ENCODE data around the gene AIMP1. TPM values are rescaled to one million over a fixed set of nuclear protein-coding genes. Genes with fewer than 3 reads are reported as not detected.

The AIMP1 gene
- total RNA-seq (28.3 and 33.7 TPM in 2 replicates), polyA plus RNA-seq (53.7 and 56.6 TPM in 2 replicates)

DNA sequence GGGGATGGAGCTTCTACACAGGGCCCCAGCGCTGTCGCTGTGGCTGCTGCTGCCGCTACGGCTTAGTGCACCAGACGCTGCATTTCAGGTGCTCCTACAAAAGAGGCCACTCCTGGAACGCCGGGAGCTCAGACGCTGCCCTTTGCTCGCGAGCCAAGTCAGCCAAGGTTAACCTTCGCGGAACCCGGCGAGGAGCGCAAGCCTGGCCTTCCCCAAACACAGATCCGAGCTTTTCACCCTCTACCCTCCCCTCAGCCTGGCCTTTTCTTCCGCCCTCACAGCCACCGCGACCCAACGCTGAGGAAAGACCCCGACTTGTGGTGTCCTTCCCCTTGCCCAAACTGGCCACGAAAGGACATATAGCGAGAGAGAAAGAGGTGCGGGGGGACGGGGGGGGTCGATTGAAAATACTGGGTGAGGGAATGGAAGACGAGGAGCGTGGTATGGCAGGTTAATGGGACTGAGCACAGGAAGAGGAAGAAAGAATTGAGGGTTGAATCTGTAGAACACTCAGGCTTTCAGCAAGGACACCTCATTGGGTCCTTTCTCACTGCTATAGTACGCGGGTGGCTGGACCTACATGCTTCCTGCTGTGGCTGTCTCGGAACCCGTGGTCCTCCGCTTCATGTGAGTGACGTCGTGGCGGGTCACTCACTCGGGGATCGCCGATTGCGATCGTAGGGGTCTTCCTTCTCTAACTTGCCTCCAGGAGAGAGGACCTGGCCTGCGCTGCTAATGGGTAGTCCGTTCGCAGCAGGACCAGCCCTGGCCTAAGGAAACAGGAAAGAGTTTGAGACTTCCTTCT, at the start of gene AIMP1, which contains the start of gene TBCK:
Gene AIMP1, plus strand, starts transcription at position 583 of the 805 bp plus-strand sequence. CDS start 8,460 bp downstream, outside the sequence.
Gene TBCK, minus strand, starts transcription at position 242 of the 805 bp plus-strand sequence. CDS start 7,249 bp downstream, outside the sequence.
- TF ChIP-seq, protein P1, sequence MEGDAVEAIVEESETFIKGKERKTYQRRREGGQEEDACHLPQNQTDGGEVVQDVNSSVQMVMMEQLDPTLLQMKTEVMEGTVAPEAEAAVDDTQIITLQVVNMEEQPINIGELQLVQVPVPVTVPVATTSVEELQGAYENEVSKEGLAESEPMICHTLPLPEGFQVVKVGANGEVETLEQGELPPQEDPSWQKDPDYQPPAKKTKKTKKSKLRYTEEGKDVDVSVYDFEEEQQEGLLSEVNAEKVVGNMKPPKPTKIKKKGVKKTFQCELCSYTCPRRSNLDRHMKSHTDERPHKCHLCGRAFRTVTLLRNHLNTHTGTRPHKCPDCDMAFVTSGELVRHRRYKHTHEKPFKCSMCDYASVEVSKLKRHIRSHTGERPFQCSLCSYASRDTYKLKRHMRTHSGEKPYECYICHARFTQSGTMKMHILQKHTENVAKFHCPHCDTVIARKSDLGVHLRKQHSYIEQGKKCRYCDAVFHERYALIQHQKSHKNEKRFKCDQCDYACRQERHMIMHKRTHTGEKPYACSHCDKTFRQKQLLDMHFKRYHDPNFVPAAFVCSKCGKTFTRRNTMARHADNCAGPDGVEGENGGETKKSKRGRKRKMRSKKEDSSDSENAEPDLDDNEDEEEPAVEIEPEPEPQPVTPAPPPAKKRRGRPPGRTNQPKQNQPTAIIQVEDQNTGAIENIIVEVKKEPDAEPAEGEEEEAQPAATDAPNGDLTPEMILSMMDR (IDR thresholded peaks at IDR 0.05; ENCODE audit: poor library complexity), result no peak
- TF ChIP-seq EZH2 (IDR thresholded peaks at IDR 0.05; ENCODE audit: borderline replicate concordance), result no peak
- TF ChIP-seq EZH2phosphoT487 (IDR thresholded peaks at IDR 0.05; ENCODE audit: low read depth, severe bottlenecking, unreplicated experiment), result no peak
- peaks cover 87% of the 10 kb centered on the region for H3K79me2 ChIP-seq
- H3K9me2 ChIP-seq (replicated peaks; ENCODE audit: insufficient read depth), result no peaks in the 10 kb centered on the region
- peak within 1 kb of the TSS; percentile 89 for H3K4me2 ChIP-seq
- peaks cover 10% of the 10 kb centered on the region for H3K4me1 ChIP-seq (ENCODE audit: insufficient read depth)
- whole genome bisulfite sequencing (ENCODE audit: low lambda C conversion rate, missing lambda C conversion rate), result 1% methylated on average over 43 of the region's 44 CpGs
- peak; percentile 93 for DNase-seq (ENCODE audit: low spot score)
- no peaks in the 10 kb centered on the region for H3K36me3 ChIP-seq (replicated peaks; ENCODE audit: insufficient read depth, low read depth)
- H3K27me3 ChIP-seq, result no peaks in the 10 kb centered on the region
- H2AFZ ChIP-seq, result peak within 1 kb of the TSS; percentile 73
- H4K20me1 ChIP-seq (ENCODE audit: insufficient read depth, poor library complexity, severe bottlenecking), result peaks cover 2% of the 10 kb centered on the region
- H3K4me3 ChIP-seq, result peak within 1 kb of the TSS; percentile 74
- H3K27ac ChIP-seq, result peak within 1 kb of the TSS; percentile 99
- no peaks in the 10 kb centered on the region for H3K9me3 ChIP-seq (ENCODE audit: low read depth)

DNA sequence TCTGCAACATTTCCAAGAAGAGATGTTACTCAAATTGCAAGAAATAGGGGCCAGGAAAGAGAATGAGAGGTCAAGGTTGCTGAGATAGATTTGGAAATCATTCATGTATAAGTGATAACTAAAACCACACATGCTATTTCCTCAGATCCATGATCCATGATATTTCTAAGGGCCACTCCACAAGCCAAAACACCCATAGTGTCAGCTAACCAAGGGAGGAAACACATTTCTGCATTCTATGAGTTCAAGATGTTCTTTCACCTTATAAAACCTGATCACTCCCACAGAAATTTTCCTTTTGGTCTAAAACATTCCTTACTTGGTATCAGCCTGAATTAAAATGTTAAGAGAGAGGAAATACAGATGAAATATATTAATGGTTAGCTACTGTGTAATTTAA, 47.6 kb upstream of the AIMP1 start:
- Histone ChIP-seq H3K9me2 (replicated peaks; ENCODE audit: insufficient read depth) (no peaks in the 10 kb centered on the region), H3K36me3 (replicated peaks; ENCODE audit: insufficient read depth, low read depth) (no peaks in the 10 kb centered on the region), H3K27me3 (no peaks in the 10 kb centered on the region), H3K9me3 (ENCODE audit: low read depth) (no peaks in the 10 kb centered on the region), H2AFZ (no peak overlapping the region), H3K79me2 (peaks cover 2% of the 10 kb centered on the region), H4K20me1 (ENCODE audit: insufficient read depth, poor library complexity, severe bottlenecking) (no peaks in the 10 kb centered on the region), H3K27ac (no peak overlapping the region), H3K4me2 (no peak overlapping the region), H3K4me3 (no peak overlapping the region), H3K4me1 (ENCODE audit: insufficient read depth) (no peaks in the 10 kb centered on the region)
- no peak for DNase-seq (ENCODE audit: low spot score)
- TF ChIP-seq EZH2phosphoT487 (IDR thresholded peaks at IDR 0.05; ENCODE audit: low read depth, severe bottlenecking, unreplicated experiment) (no peak), EZH2 (IDR thresholded peaks at IDR 0.05; ENCODE audit: borderline replicate concordance) (no peak)

DNA sequence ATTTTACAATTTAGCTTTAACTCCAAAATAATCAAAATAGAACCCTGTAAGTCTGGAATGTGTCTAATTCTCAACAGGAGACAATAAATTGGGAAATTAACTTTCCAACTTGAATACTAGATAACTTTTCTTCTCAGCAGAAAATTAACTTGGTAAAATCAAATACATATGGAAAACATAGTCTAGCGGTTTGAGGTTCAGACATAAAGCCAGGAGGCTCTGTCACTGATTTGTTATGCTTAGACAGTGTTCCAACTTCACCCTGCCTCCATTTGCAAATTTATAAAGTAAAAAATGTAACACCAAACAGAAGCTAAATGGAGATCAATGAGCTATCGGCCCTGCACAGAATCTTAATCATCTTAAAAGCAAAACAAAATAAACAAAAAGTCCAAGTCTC, 46.6 kb upstream of the AIMP1 start:
- Histone ChIP-seq H3K27ac (no peak overlapping the region), H2AFZ (no peak overlapping the region), H3K4me3 (no peak overlapping the region), H3K79me2 (peaks cover 2% of the 10 kb centered on the region), H3K4me1 (ENCODE audit: insufficient read depth) (no peaks in the 10 kb centered on the region), H3K27me3 (no peaks in the 10 kb centered on the region), H4K20me1 (ENCODE audit: insufficient read depth, poor library complexity, severe bottlenecking) (no peaks in the 10 kb centered on the region), H3K36me3 (replicated peaks; ENCODE audit: insufficient read depth, low read depth) (no peaks in the 10 kb centered on the region), H3K4me2 (no peak overlapping the region), H3K9me2 (replicated peaks; ENCODE audit: insufficient read depth) (no peaks in the 10 kb centered on the region), H3K9me3 (ENCODE audit: low read depth) (no peaks in the 10 kb centered on the region)
- WGBS (ENCODE audit: low lambda C conversion rate, missing lambda C conversion rate), result 67% methylated on average over 2 of the region's 2 CpGs
- DNase-seq (ENCODE audit: low spot score), result no peak
- no peak for TF ChIP-seq EZH2 (IDR thresholded peaks at IDR 0.05; ENCODE audit: borderline replicate concordance)
- TF ChIP-seq, protein P1 (IDR thresholded peaks at IDR 0.05; ENCODE audit: poor library complexity), result no peak
- no peak for TF ChIP-seq EZH2phosphoT487 (IDR thresholded peaks at IDR 0.05; ENCODE audit: low read depth, severe bottlenecking, unreplicated experiment)

DNA sequence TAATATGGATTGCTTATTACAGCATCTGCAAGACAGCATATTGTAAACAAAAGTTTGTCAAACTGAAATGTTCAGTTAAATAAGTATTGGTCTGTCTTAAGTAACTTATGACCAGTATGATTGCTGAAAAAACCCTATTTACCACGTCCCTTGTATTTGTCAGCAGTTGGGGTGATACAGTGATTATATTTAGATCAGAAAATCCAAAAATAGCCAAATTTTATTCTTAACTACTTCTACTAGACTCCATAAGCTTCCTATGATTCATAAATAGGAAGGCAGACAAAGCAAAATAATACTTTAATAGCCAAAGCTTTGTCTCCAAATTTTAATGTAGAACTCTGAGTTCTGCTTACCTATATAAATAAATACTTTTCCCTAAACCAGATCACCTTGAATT, 45.6 kb upstream of the AIMP1 start:
- Histone ChIP-seq H4K20me1 (ENCODE audit: insufficient read depth, poor library complexity, severe bottlenecking) (no peaks in the 10 kb centered on the region), H3K9me2 (replicated peaks; ENCODE audit: insufficient read depth) (no peaks in the 10 kb centered on the region), H3K27me3 (no peaks in the 10 kb centered on the region), H3K27ac (no peak overlapping the region), H3K36me3 (replicated peaks; ENCODE audit: insufficient read depth, low read depth) (no peaks in the 10 kb centered on the region), H3K79me2 (peaks cover 3% of the 10 kb centered on the region), H3K9me3 (ENCODE audit: low read depth) (no peaks in the 10 kb centered on the region), H3K4me1 (ENCODE audit: insufficient read depth) (no peaks in the 10 kb centered on the region), H3K4me3 (no peak overlapping the region), H3K4me2 (no peak overlapping the region), H2AFZ (no peak overlapping the region)
- WGBS (ENCODE audit: low lambda C conversion rate, missing lambda C conversion rate), result 93% methylated on average over 1 of the region's 1 CpG
- TF ChIP-seq EZH2phosphoT487 (IDR thresholded peaks at IDR 0.05; ENCODE audit: low read depth, severe bottlenecking, unreplicated experiment) (no peak), EZH2 (IDR thresholded peaks at IDR 0.05; ENCODE audit: borderline replicate concordance) (no peak)
- TF ChIP-seq, protein P1 (IDR thresholded peaks at IDR 0.05; ENCODE audit: poor library complexity), result no peak
- no peak for DNase-seq (ENCODE audit: low spot score)

Data from hepatocyte (in vitro differentiated cells).